Activated CD4-positive, alpha-beta memory T cell treated with anti-CD3 and anti-CD28 coated beads for 36 hours (primary cell): Measurements from ENCODE around the gene FAM83G. TPM values are rescaled to one million over a fixed set of nuclear protein-coding genes. Genes with fewer than 3 reads are reported as not detected.

ENCODE experiments used
- CTCF ChIA-PET: fragments of 350-600 bp; sonication (Branson Sonifier 250); formaldehyde crosslinking; loops from one replicate; lab custom pipeline; 2021; ENCODE audit warnings: antibody characterized with exemption, inconsistent platforms; lab: Charles Lee
- POLR2A ChIA-PET: fragments of 350-600 bp; sonication (Branson Sonifier 250); formaldehyde crosslinking; loops from one replicate; lab custom pipeline; 2021; ENCODE audit warnings: antibody characterized with exemption; lab: Charles Lee
- DNase-seq: peaks from one replicate; pipeline ENCODE4 v3.0.0-alpha.2; 2020
- H3K27ac Mint-ChIP-seq: one replicate; pipeline ENCODE4 v1.8.0; 2021; ENCODE audit warnings: mixed read lengths
- H3K27me3 Mint-ChIP-seq: one replicate; pipeline ENCODE4 v1.8.0; 2021; ENCODE audit warnings: mixed read lengths
- H3K36me3 Mint-ChIP-seq: one replicate; pipeline ENCODE4 v1.8.0; 2021; ENCODE audit warnings: mixed read lengths
- H3K4me1 Mint-ChIP-seq: one replicate; pipeline ENCODE4 v1.8.0; 2021; ENCODE audit warnings: low read depth, mixed read lengths
- H3K4me3 Mint-ChIP-seq: one replicate; pipeline ENCODE4 v1.8.0; 2021; ENCODE audit warnings: mild to moderate bottlenecking, mixed read lengths
- H3K9me3 Mint-ChIP-seq: one replicate; pipeline ENCODE4 v1.8.0; 2021; ENCODE audit warnings: mixed read lengths
- intact Hi-C: fragments of 100-400 bp; cut with micrococcal nuclease; formaldehyde crosslinking; loops from one replicate; pipeline ENCODE4 v1.15.1; 2023
- total RNA-seq, 2 experiments: library from RNA; stranded (reverse); gene quantifications; one replicate each; pipeline ENCODE4 v1.2.3, GENCODE V29; 2021

The FAM83G gene
- total RNA-seq, 2 experiments from 2014 or later = 12.6 to 14.3 TPM

GRCh38 chr17:19002805-19003542 is 1.6 kb downstream of the FAM83G start:
- Mint-ChIP-seq H3K4me1 (peaks cover 33% of the 10 kb centered on the region), H3K36me3 (peaks cover 19% of the 10 kb centered on the region), H3K9me3 (no peaks in the 10 kb centered on the region), H3K27me3 (no peaks in the 10 kb centered on the region), H3K27ac (no peak overlapping the region), H3K4me3 (peak overlapping the region; percentile 90)
- intact Hi-C loops = loop anchor here (10.0 kb wide), 1 partner anchor 148 kb away; the partner anchor contains the start of gene PRPSAP2
- ChIA-PET POLR2A (interaction anchor here (0.8 kb wide), 1 partner anchor 42 kb away, joined by 3 read pairs; no protein-coding TSS in a partner anchor), CTCF (interaction anchor here (0.8 to 3.5 kb wide), 3 partner anchors 42 to 444 kb away, joined by 3 to 32 read pairs (median 3); no protein-coding TSS in a partner anchor)
- peak; percentile 22 for DNase-seq

- no peak for DNase-seq
- CTCF ChIA-PET = interaction anchor here (1.2 to 3.5 kb wide), 2 partner anchors 41 to 445 kb away, joined by 3 to 32 read pairs; no protein-coding TSS in a partner anchor
- POLR2A ChIA-PET = interaction anchor here (0.8 kb wide), 1 partner anchor 41 kb away, joined by 3 read pairs; no protein-coding TSS in a partner anchor
- no peaks in the 10 kb centered on the region for H3K9me3 Mint-ChIP-seq
- H3K27me3 Mint-ChIP-seq = no peaks in the 10 kb centered on the region
- peak overlapping the region; percentile 90 for H3K4me3 Mint-ChIP-seq
- H3K4me1 Mint-ChIP-seq = peaks cover 33% of the 10 kb centered on the region
- H3K27ac Mint-ChIP-seq = no peak overlapping the region
- intact Hi-C loops = loop anchor here (10.0 kb wide), 1 partner anchor 147 kb away; the partner anchor contains the start of gene PRPSAP2
- H3K36me3 Mint-ChIP-seq = peaks cover 25% of the 10 kb centered on the region
Observed at GRCh38 chr17:19001907-19002590, 2.5 kb downstream of the FAM83G start.

- Mint-ChIP-seq H3K9me3 (peaks cover 9% of the 10 kb centered on the region), H3K4me3 (no peak overlapping the region), H3K27me3 (no peaks in the 10 kb centered on the region), H3K27ac (no peak overlapping the region), H3K4me1 (peaks cover 33% of the 10 kb centered on the region), H3K36me3 (peaks cover 36% of the 10 kb centered on the region)
- no peak for DNase-seq
- intact Hi-C loops = loop anchor here (10.0 kb wide), 1 partner anchor 146 kb away; the partner anchor contains the start of gene PRPSAP2
- CTCF ChIA-PET = interaction anchor here (5.0 kb wide), 1 partner anchor 40 kb away, joined by 20 read pairs; no protein-coding TSS in a partner anchor
- POLR2A ChIA-PET = interaction anchor here (1.2 kb wide), 1 partner anchor 9 kb away, joined by 3 read pairs; no protein-coding TSS in a partner anchor
Observed at GRCh38 chr17:19000531-19001325, 3.8 kb downstream of the FAM83G start.

- Mint-ChIP-seq H3K36me3 (peaks cover 41% of the 10 kb centered on the region), H3K4me3 (no peak overlapping the region), H3K27ac (no peak overlapping the region), H3K9me3 (peaks cover 14% of the 10 kb centered on the region), H3K27me3 (no peaks in the 10 kb centered on the region), H3K4me1 (peaks cover 34% of the 10 kb centered on the region)
- ChIA-PET CTCF (interaction anchor here (5.0 kb wide), 1 partner anchor 39 kb away, joined by 20 read pairs; no protein-coding TSS in a partner anchor), POLR2A (no interaction called here)
- intact Hi-C loops = loop anchor here (10.0 kb wide), 1 partner anchor 145 kb away; the partner anchor contains the start of gene PRPSAP2
- DNase-seq = no peak
Observed at GRCh38 chr17:18999911-19000310, 4.7 kb downstream of the FAM83G start.

- Mint-ChIP-seq H3K4me3 (no peak overlapping the region), H3K27me3 (no peaks in the 10 kb centered on the region), H3K4me1 (peaks cover 31% of the 10 kb centered on the region), H3K9me3 (peaks cover 15% of the 10 kb centered on the region), H3K36me3 (peaks cover 44% of the 10 kb centered on the region), H3K27ac (no peak overlapping the region)
- intact Hi-C loops = no loop called here
- ChIA-PET POLR2A (no interaction called here), CTCF (interaction anchor here (5.0 kb wide), 1 partner anchor 39 kb away, joined by 20 read pairs; no protein-coding TSS in a partner anchor)
- DNase-seq = no peak
Observed at GRCh38 chr17:18999394-18999793, 5.2 kb downstream of the FAM83G start.

GRCh38 chr17:18997650-18998196 is 6.8 kb downstream of the FAM83G start:
- POLR2A ChIA-PET = no interaction called here

GRCh38 chr17:18996458-18996857 is 8.1 kb downstream of the FAM83G start:
- Mint-ChIP-seq H3K27ac (no peak overlapping the region), H3K27me3 (no peaks in the 10 kb centered on the region), H3K4me3 (no peak overlapping the region), H3K4me1 (peaks cover 30% of the 10 kb centered on the region), H3K9me3 (peaks cover 15% of the 10 kb centered on the region), H3K36me3 (peaks cover 36% of the 10 kb centered on the region)
- ChIA-PET CTCF (interaction anchor here (1.1 to 5.0 kb wide), 2 partner anchors 20 to 36 kb away, joined by 3 to 20 read pairs; no protein-coding TSS in a partner anchor), POLR2A (interaction anchor here (0.7 kb wide), 1 partner anchor 90 kb away, joined by 4 read pairs; no protein-coding TSS in a partner anchor)
- DNase-seq = no peak
- intact Hi-C loops = no loop called here

More at GRCh38 chr17:18997650-18998196, 6.8 kb downstream of the FAM83G start:
- Mint-ChIP-seq H3K9me3 (peaks cover 15% of the 10 kb centered on the region), H3K4me1 (peaks cover 39% of the 10 kb centered on the region), H3K4me3 (no peak overlapping the region), H3K27ac (no peak overlapping the region), H3K36me3 (peaks cover 44% of the 10 kb centered on the region), H3K27me3 (no peaks in the 10 kb centered on the region)
- CTCF ChIA-PET = interaction anchor here (1.1 to 5.0 kb wide), 2 partner anchors 21 to 37 kb away, joined by 3 to 20 read pairs; no protein-coding TSS in a partner anchor
- no peak for DNase-seq
- intact Hi-C loops = no loop called here

GRCh38 chr17:18995220-18995619 is 9.3 kb downstream of the FAM83G start:
- ChIA-PET POLR2A (no interaction called here), CTCF (no interaction called here)
- H3K4me3 Mint-ChIP-seq = no peak overlapping the region
- H3K4me1 Mint-ChIP-seq = peaks cover 20% of the 10 kb centered on the region
- no peaks in the 10 kb centered on the region for H3K27me3 Mint-ChIP-seq
- no peak for DNase-seq
- H3K27ac Mint-ChIP-seq = no peak overlapping the region
- intact Hi-C loops = no loop called here
- H3K36me3 Mint-ChIP-seq = peaks cover 29% of the 10 kb centered on the region
- H3K9me3 Mint-ChIP-seq = peaks cover 15% of the 10 kb centered on the region

- ChIA-PET CTCF (no interaction called here), POLR2A (no interaction called here)
- H3K4me1 Mint-ChIP-seq = peaks cover 20% of the 10 kb centered on the region
- peaks cover 29% of the 10 kb centered on the region for H3K36me3 Mint-ChIP-seq
- intact Hi-C loops = no loop called here
- DNase-seq = no peak
- no peak overlapping the region for H3K4me3 Mint-ChIP-seq
- no peaks in the 10 kb centered on the region for H3K27me3 Mint-ChIP-seq
- H3K27ac Mint-ChIP-seq = no peak overlapping the region
- H3K9me3 Mint-ChIP-seq = peaks cover 15% of the 10 kb centered on the region
Observed at GRCh38 chr17:18994631-18995030, 9.9 kb downstream of the FAM83G start.

- Mint-ChIP-seq H3K27ac (no peak overlapping the region), H3K27me3 (no peaks in the 10 kb centered on the region), H3K4me1 (peaks cover 20% of the 10 kb centered on the region)
Observed at GRCh38 chr17:18993905-18994526, 10.5 kb downstream of the FAM83G start.

More at GRCh38 chr17:18993905-18994526, 10.5 kb downstream of the FAM83G start:
- ChIA-PET POLR2A (no interaction called here), CTCF (no interaction called here)
- intact Hi-C loops = no loop called here
- H3K4me3 Mint-ChIP-seq = no peak overlapping the region
- peaks cover 29% of the 10 kb centered on the region for H3K36me3 Mint-ChIP-seq
- DNase-seq = no peak
- peaks cover 15% of the 10 kb centered on the region for H3K9me3 Mint-ChIP-seq
